ENCODE data around the gene NHEJ1. TPM values are rescaled to one million over a fixed set of nuclear protein-coding genes. Genes with fewer than 3 reads are reported as not detected.
A peak's percentile ranks its signal among the peaks of the same experiment; 100 is the strongest.

NHEJ1 gene
- total and polyA plus RNA-seq, 2 of the 13 experiments (the other 11 are each of a cell fraction or from before 2014, with no cell fraction given) = 30.0 to 30.7 TPM

DNA sequence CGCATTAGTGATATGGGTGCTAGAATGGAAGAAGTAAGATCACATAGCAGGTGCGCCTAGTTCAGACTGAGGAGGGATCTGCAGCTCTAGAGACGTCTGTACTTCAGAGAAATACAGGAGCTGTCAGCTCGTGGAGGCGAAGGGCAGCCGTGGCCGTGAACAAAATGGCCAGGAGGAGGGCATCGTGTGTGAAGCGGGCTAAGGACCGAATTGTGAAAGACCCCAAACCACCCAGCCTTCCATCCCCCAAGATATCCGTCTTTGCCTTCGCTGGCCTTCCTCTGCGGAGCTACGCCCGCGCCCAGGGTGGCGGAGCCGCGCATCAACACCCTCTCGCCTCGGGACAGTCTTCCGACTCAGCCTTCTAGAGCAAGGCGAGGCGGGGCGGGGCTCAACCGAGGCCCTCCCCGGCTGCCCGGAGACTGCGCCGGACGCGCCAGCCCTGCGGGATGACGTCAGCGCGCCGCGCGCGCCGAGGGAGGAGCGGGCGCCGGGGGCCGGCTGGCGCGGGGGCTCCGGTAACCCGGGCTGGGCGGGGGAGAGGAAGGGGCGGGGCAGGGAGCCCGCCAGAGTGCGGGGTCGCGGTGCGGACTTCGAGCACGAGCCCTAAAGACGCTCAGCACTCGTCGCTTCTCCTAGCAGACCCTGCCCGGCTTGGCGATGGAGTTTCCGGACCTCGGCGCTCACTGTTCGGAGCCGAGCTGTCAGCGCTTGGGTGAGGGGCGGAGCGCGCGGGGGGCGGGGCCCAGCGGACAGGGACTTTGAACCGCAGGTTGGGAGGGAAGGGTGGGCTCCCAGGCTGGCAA lies 45.9 kb upstream of the NHEJ1 start, which contains the start of gene ZFAND2B (continued):
- TF ChIP-seq ZHX2 (IDR thresholded peaks at IDR 0.05; ENCODE audit: low read depth) (peak; percentile 31; the same call in 1 of the 2 replicates), ZHX2 (CRISPR knock-in tag; IDR thresholded peaks at IDR 0.05; ENCODE audit: borderline replicate concordance) (no peak), POLR2G (IDR thresholded peaks at IDR 0.05; ENCODE audit: low read depth, low read length) (peak; percentile 99), PRDM15 (CRISPR knock-in tag; IDR thresholded peaks at IDR 0.05) (no peak), CHCHD3 (CRISPR knock-in tag; IDR thresholded peaks at IDR 0.05) (peak; percentile 87), NCOA2 (CRISPR knock-in tag; IDR thresholded peaks at IDR 0.05) (peak; percentile 43; the same call in 1 of the 2 replicates), ZNF343 (CRISPR knock-in tag; IDR thresholded peaks at IDR 0.05) (peak; percentile 63; the same call in 1 of the 2 replicates), SNAI1 (CRISPR knock-in tag; IDR thresholded peaks at IDR 0.05; ENCODE audit: borderline replicate concordance) (no peak), ATF3 (CRISPR knock-in tag; IDR thresholded peaks at IDR 0.05) (peak; percentile 62), KLF11 (CRISPR knock-in tag; IDR thresholded peaks at IDR 0.05) (no peak; the same call in 1 of the 2 replicates), ZNF841 (CRISPR knock-in tag; IDR thresholded peaks at IDR 0.05; ENCODE audit: borderline replicate concordance) (no peak), KDM5A (IDR thresholded peaks at IDR 0.05; ENCODE audit: borderline replicate concordance, low read length) (peak; percentile 78; the same call in 1 of the 2 replicates), TERF1 (CRISPR knock-in tag; IDR thresholded peaks at IDR 0.05) (no peak), JUND (CRISPR knock-in tag; IDR thresholded peaks at IDR 0.05) (0 out of 2 replicates have a peak, but pooled peaks have one; percentile 68), SMYD3 (CRISPR knock-in tag; IDR thresholded peaks at IDR 0.05) (peak; percentile 51; the same call in 1 of the 2 replicates), ZNF619 (CRISPR knock-in tag; IDR thresholded peaks at IDR 0.05) (no peak; the same call in 1 of the 2 replicates)
- TF ChIP-seq, protein P1, sequence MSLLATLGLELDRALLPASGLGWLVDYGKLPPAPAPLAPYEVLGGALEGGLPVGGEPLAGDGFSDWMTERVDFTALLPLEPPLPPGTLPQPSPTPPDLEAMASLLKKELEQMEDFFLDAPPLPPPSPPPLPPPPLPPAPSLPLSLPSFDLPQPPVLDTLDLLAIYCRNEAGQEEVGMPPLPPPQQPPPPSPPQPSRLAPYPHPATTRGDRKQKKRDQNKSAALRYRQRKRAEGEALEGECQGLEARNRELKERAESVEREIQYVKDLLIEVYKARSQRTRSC (CRISPR knock-in tag; IDR thresholded peaks at IDR 0.05; ENCODE audit: low read depth) = 0 out of 2 replicates have a peak, but pooled peaks have one; percentile 29

Measured in HepG2 (cell line).